Measurements from ENCODE around the gene KMT2A.

The KMT2A gene

DNA sequence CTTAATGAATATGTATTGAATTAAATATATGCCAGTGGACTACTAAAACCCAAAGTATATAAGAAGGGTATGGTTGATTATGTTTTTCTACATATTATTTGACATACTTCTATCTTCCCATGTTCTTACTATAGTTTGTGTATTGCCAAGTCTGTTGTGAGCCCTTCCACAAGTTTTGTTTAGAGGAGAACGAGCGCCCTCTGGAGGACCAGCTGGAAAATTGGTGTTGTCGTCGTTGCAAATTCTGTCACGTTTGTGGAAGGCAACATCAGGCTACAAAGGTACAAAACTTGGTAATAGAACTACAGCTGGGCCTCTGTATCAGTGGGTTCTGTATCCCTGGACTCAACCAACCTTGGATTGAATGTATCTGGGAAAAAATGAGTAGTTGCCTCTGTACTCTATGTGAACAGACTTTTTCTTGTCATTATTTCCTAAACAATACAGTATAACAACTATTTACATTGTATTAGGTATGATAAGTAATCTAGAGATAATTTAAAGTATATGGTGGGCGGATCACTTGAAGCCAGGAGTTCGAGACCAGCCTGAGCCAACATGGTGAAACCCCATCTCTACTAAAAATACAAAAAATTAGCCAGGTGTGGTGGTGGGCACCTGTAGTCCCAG, 52.3 kb downstream of the KMT2A start:
- peak; percentile 75 for DNase-seq

DNA sequence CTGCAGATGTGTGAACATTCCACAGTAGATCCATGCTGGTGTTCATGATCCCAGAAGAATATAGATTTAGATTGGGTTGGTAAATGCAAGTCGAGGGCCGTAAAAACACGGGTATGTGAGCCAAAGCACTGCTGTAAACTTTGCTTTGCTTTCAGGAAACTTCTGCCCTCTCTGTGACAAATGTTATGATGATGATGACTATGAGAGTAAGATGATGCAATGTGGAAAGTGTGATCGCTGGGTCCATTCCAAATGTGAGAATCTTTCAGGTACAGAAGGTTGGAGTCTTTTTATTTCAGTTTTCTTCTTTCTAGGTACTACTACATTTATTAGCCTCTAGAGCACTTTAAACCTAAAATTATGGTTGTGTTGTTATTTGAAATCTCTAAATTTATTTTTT, 54.7 kb downstream of the KMT2A start:
- DNase-seq, result no peak

DNA sequence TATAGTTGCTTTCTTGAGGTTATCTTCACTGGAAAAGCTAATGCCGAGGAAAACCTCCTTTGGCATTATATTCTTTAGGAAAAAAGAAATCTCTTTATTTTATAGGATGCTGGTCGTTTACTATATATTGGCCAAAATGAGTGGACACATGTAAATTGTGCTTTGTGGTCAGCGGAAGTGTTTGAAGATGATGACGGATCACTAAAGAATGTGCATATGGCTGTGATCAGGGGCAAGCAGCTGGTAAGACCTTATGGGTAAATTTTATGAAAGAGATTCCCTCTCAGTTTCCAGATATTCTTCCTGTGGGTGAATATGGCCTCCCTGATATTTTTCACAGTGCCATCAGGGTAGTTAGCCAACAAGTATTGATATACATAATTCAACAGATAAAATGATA, 61.5 kb downstream of the KMT2A start:
- no peak for DNase-seq

DNA sequence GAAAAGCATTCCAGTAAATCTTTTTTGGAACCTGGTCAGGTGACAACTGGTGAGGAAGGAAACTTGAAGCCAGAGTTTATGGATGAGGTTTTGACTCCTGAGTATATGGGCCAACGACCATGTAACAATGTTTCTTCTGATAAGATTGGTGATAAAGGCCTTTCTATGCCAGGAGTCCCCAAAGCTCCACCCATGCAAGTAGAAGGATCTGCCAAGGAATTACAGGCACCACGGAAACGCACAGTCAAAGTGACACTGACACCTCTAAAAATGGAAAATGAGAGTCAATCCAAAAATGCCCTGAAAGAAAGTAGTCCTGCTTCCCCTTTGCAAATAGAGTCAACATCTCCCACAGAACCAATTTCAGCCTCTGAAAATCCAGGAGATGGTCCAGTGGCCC, 66.9 kb downstream of the KMT2A start:
- DNase-seq, result no peak

DNA sequence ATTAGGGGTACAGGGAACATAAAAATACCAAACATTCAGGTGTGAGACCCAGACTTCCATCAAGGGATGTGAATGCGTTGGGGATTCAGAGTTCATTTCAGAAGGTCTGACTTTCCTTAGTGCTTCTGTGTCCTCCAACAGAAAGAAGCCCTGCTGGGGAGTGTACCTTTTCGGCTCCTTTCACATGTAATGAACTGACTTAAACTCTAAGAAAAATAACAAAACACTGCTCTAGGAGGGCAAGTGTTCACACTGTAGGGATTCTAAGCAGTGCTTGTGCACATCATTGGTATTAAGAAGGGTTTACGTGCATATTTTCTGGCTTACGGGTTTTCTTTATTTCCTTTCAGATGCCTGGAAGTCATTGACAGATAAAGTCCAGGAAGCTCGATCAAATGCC, 75.3 kb downstream of the KMT2A start:
- no peak for DNase-seq

DNA sequence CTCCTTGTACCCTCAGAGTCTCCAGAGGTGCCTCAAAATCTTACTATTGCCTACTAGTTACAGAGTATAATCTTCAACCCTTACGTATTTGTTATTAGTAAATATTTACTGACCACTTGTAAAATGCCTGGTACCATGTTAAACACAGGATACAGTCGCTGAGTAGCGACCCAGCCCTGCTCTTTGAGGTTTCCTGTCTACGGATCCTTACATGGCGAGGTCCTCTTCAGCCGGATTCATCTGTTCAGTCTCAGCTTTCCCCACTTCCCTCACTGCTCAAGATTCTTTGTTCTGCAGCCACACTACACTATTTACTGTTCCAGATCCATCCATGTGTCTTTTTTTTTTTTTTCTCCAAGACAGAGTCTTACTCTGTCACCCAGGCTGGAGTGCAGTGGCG, 77.8 kb downstream of the KMT2A start:
- DNase-seq, result no peak

DNA sequence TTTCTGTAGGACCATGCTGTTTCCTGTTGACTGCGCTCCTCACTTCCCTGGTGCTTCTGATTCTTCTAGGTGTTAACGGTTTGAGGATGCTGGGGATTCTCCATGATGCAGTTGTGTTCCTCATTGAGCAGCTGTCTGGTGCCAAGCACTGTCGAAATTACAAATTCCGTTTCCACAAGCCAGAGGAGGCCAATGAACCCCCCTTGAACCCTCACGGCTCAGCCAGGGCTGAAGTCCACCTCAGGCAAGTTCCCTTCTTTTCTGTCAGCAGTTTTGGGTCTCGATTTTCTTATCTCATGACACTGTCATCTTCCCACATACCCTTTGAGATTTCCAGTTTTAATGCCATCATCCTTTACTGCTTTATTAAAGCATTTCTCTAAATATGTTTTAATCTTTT, 83.3 kb downstream of the KMT2A start:
- no peak for DNase-seq

DNA sequence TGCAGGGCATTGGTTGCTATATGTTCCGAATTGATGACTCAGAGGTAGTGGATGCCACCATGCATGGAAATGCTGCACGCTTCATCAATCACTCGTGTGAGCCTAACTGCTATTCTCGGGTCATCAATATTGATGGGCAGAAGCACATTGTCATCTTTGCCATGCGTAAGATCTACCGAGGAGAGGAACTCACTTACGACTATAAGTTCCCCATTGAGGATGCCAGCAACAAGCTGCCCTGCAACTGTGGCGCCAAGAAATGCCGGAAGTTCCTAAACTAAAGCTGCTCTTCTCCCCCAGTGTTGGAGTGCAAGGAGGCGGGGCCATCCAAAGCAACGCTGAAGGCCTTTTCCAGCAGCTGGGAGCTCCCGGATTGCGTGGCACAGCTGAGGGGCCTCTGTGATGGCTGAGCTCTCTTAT, 85.6 kb downstream of the KMT2A start:
- no peak for DNase-seq

DNA sequence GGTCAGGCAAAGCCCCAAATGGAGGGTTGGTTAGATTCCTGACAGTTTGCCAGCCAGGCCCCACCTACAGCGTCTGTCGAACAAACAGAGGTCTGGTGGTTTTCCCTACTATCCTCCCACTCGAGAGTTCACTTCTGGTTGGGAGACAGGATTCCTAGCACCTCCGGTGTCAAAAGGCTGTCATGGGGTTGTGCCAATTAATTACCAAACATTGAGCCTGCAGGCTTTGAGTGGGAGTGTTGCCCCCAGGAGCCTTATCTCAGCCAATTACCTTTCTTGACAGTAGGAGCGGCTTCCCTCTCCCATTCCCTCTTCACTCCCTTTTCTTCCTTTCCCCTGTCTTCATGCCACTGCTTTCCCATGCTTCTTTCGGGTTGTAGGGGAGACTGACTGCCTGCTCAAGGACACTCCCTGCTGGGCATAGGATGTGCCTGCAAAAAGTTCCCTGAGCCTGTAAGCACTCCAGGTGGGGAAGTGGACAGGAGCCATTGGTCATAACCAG, 86.3 kb downstream of the KMT2A start:
- DNase-seq, result no peak

DNA sequence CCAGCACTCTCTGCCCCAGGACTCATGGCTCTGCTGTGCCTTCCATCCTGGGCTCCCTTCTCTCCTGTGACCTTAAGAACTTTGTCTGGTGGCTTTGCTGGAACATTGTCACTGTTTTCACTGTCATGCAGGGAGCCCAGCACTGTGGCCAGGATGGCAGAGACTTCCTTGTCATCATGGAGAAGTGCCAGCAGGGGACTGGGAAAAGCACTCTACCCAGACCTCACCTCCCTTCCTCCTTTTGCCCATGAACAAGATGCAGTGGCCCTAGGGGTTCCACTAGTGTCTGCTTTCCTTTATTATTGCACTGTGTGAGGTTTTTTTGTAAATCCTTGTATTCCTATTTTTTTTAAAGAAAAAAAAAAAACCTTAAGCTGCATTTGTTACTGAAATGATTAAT, 88.1 kb downstream of the KMT2A start:
- DNase-seq, result no peak

DNA sequence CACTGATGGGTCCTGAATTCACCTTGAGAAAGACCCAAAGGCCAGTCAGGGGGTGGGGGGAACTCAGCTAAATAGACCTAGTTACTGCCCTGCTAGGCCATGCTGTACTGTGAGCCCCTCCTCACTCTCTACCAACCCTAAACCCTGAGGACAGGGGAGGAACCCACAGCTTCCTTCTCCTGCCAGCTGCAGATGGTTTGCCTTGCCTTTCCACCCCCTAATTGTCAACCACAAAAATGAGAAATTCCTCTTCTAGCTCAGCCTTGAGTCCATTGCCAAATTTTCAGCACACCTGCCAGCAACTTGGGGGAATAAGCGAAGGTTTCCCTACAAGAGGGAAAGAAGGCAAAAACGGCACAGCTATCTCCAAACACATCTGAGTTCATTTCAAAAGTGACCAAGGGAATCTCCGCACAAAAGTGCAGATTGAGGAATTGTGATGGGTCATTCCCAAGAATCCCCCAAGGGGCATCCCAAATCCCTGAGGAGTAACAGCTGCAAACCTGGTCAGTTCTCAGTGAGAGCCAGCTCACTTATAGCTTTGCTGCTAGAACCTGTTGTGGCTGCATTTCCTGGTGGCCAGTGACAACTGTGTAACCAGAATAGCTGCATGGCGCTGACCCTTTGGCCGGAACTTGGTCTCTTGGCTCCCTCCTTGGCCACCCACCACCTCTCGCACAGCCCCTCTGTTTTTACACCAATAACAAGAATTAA, 88.6 kb downstream of the KMT2A start:
- DNase-seq, result no peak

DNA sequence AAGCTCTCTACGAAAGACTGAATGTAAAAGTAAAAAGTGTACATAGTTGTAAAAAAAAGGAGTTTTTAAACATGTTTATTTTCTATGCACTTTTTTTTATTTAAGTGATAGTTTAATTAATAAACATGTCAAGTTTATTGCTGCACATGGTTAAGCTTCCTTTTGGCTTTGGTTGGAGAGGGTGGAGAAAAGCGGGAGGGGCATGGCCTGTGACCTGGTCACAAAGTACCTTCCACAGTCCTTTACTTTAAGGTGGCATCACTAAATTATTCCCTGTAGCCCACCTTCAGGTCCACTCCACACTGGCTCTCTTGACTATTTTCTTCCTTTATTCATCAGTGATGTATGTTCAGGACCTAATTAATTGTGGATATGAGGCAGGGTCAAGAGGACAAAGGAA, 90.4 kb downstream of the KMT2A start:
- no peak for DNase-seq

DNA sequence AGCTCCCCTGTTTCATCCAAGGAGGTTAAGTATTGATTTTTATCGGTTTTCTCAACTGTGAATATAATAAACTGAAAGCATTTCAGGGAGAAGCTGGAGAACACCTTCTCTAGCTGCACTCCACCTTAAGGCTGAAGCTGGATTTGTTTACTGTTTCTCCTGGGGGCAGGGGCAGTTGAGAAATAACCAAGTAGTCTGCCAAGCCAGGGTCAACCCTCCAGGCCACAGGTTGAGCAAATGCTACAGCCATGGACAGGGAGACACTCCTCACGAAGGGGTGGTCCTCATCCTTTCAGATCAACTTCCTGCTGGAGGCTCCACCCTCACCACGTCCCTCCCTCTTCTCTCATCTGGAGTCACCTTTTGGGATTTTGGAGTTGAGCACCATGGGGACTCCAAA, 90.8 kb downstream of the KMT2A start, which contains the start of gene TTC36:
TTC36 (plus strand) TSS at position 366 of the 400 bp plus-strand sequence; CDS start at position 387, 21 bp downstream.
- DNase-seq, result no peak

DNA sequence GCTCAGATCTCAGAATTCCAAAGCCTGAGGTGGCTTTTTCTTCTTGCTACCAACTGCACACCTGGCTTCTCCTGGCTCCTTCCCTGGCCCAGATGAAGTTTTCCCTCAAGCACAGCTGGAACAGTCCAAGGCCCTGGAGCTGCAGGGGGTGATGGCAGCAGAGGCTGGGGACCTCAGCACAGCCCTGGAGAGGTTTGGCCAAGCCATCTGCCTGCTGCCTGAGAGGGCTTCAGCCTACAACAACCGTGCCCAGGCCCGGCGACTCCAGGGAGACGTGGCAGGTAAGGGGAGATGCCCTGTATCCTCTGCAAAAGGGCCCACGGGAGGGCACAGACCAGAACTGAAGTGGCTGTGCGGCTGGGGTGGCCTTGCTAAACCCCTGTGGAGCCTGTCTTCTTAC, 92.2 kb downstream of the KMT2A start:
- no peak for DNase-seq

DNA sequence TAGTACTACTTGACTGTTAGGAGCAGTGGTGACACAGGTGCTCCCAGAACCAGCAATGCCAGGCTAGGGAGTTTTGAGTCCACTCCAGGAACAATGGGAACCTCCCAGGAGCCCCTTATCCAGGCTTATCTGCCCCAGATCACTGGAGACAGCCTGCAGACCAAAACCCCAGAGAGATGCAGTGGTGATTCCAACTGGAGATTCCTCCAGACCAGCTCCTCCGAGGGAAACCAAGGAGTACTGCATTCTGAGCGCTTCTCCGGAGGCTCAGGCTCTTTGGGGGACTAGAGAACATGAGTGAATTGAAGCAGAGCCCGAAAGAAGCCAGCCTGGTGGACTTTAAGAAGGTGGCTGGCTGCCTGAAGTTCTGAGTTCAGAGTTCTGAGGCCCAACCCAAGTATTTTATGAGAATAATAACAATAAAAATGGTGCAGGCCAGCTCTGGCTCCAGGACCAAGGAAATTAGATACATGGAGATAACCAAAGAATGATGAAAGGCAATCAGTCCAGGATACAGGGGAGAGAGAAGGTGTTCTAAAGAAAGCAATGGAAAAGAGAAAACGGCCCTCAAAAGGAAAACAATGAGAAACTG, 93.4 kb downstream of the KMT2A start:
- DNase-seq, result no peak

DNA sequence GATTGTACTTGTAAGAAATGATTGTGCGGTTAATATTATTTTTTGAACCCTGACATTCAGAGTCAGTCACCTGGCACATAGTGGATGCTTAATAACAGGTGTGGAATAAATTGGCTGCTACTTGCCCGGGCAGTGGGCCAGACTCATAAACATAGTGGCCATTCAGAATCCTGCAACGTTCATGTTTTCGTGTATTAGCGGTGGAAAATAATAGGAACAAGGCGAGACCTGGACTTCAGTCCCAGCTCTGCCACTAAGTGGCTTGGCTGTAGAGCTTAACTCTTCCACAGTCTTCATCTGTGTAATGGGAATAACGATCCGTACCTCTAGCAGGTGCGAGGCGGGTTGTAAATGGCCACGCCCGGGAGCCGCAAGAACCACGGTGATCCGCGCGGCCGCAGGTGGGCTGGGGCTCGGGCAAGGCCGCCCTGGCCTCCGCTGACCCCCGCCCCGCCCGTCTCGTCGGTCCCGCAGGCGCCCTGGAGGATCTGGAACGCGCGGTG, 93.9 kb downstream of the KMT2A start:
- peak; percentile 10 for DNase-seq

DNA sequence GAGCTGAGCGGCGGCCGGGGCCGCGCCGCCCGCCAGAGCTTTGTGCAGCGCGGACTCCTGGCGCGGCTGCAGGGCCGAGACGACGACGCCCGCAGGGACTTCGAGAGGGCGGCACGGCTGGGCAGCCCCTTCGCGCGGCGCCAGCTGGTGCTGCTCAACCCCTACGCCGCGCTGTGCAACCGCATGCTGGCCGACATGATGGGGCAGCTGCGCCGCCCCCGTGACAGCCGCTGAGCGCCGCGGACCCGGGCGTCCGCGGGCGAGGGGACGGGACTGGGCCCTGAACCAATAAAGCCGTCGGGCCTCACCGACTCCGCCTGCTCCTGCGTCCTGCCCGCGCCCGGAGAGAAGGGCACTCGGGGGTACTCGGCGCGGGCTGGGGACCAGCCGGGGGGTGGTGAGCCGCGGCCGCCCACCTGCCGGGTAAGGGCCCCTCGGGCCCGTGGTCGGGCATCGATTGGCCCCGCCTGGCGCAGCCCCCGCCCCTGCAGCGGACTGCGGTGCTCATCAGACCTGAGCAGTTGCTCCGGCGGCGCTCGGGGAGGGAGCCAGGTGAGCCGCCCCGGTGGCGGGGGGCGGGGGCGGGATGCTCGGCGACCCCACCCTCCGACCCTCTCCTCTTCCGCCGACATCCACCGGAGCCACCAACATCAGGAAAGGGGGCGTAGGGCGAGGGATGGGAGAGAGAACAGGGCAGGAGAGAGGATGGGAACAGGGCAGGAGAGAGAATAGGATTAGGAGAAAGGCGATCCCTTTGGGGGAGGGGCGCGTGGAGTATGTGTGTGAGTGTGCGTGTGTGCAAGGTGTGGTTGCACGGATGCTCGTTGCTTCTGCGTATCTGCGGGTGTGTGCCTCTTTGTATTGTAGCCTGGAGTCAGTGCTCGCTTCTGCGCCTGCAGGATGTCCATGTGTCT, 94.6 kb downstream of the KMT2A start, which contains the start of gene TMEM25:
TMEM25 (plus strand) TSS at position 510 of the 914 bp plus-strand sequence. CDS start 610 bp downstream, outside the sequence.
- DNase-seq, result peak; percentile 68

DNA sequence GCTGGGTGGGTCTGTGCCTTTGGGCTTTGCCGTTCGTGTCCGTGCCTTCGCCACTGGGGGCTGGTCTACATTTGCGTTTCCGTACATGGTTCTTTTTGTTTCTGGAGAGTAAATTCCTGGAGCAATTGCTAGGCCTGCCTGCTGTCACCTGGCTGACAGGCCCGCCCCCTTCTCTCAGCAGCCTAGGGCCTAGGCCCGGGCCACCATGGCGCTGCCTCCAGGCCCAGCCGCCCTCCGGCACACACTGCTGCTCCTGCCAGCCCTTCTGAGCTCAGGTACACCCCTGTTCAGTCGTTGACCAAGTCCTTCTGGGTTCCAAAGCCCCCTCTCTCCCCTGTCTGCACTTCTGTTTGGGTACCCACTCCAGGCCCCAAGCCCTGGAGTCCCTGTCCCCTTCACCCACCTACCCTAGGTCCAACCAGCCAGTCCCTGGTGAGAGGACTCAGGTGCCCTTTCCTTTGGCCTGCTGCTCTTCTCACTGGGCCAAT, 95.3 kb downstream of the KMT2A start:
- no peak for DNase-seq

DNA sequence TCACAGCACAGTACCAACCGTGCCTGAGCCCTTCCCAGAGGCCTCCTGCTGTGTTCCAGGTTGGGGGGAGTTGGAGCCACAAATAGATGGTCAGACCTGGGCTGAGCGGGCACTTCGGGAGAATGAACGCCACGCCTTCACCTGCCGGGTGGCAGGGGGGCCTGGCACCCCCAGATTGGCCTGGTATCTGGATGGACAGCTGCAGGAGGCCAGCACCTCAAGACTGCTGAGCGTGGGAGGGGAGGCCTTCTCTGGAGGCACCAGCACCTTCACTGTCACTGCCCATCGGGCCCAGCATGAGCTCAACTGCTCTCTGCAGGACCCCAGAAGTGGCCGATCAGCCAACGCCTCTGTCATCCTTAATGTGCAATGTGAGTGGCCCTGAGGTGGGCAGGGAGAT, 95.8 kb downstream of the KMT2A start:
- no peak for DNase-seq

DNA sequence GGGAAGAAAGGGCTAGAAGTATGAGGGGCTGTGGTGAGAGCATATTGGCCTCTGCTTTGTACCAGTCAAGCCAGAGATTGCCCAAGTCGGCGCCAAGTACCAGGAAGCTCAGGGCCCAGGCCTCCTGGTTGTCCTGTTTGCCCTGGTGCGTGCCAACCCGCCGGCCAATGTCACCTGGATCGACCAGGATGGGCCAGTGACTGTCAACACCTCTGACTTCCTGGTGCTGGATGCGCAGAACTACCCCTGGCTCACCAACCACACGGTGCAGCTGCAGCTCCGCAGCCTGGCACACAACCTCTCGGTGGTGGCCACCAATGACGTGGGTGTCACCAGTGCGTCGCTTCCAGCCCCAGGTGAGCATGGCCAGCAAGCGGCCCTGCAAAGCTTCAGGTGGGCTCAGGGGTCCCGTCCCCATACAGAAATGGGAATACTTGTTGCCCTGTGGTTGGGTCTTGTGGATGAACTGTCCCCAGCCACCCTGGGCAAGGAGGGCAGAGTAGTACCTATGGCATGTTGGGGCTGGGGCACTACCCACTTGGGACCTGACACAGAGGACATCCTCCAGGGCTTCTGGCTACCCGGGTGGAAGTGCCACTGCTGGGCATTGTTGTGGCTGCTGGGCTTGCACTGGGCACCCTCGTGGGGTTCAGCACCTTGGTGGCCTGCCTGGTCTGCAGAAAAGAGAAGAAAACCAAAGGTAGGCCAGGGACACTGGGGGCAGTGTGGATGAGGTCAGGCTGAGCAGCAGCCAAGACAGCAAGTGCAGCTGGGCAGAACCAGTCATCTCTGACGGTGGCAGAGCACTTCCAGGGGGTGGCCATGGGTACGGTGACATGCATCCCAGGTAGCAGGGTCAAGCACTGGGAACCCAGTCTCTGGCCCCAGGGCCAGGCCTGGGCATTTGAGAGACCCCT, 96.8 kb downstream of the KMT2A start:
- no peak for DNase-seq

Measured in central memory CD4-positive, alpha-beta T cell (primary cell).